ENCODE results near the gene TOP2A.

Gene TOP2A

DNA sequence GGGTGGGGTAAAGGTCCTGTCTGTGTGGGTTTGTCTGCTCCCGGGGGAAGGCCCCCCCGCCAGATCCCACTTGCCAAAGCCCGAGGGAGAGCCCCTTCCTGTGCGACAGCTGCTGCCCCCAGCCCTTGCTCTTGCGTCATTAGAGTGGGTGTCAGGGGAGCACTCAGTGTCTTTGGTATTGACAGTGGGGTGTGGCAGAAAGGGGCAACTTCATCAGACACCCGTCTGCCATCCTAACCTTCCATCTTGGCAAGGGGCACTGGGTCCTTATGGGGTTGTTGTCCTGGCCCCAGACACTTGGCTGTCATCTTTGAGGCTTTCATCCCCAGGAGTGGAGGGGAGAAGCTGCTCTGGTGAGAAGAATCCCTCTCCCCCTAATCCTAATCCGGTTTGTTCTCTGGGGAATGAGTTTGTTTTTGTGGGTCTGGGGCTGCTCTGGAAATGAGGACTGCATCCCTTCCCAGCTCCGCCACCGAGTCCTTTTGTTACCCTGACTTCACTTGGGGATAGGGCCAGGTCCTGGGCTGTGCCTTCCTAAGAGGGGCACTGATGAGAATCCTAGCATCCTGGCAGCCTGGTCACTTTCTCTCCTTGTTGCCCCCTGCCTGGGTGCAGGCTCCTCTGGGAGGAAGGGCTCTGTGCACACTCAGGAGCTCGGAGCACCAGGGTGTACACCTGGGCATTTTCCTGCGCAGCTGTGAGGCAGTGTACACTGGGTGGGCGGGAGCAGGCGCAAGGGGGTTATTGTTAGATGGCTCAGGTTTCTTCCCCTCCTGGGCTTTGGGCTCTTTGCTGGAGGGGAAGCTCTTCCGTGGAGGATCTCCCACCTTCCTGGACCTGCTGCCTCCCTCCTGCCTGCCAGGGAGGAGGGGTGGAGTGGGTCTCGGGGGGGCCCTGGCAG lies 74.2 kb downstream of the TOP2A start:
- no peak for DNase-seq

DNA sequence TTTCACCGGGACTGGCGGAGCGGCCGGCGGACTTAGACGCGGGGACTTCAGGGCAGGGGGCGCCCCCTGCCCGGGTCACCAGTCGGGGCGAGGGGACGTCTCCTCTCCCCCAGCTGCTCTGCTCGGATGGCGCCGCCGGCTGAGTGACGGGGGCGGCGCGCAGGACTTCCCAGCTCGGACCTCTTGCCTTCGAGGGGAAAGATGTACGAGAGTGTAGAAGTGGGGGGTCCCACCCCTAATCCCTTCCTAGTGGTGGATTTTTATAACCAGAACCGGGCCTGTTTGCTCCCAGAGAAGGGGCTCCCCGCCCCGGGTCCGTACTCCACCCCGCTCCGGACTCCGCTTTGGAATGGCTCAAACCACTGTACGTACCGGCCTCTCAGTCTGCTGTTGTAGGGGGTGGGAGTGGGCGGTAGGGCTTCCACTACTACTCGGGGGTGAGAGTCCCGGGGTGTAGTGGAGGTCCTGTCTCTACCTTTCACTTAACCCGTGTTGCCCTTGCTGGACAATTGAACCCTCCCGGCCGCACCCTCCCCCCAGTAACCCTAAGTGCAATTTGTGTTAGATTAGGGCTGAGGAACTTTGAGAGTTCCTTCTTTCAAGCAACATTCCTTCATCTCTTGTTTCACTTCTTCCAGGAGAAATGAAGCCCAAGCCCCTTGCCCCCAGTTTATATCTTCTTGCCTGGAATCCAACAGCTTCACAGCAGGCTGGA lies 75.0 kb downstream of the TOP2A start:
- DNase-seq: no peak

- no peak for DNase-seq
These were observed 75.7 kb downstream of the TOP2A start for GRCh38 chr17:40341808-40342503.

GRCh38 chr17:40340880-40341807 lies 76.6 kb downstream of the TOP2A start:
- DNase-seq: no peak

GRCh38 chr17:40340327-40340726 lies 77.4 kb downstream of the TOP2A start:
- DNase-seq: no peak

DNA sequence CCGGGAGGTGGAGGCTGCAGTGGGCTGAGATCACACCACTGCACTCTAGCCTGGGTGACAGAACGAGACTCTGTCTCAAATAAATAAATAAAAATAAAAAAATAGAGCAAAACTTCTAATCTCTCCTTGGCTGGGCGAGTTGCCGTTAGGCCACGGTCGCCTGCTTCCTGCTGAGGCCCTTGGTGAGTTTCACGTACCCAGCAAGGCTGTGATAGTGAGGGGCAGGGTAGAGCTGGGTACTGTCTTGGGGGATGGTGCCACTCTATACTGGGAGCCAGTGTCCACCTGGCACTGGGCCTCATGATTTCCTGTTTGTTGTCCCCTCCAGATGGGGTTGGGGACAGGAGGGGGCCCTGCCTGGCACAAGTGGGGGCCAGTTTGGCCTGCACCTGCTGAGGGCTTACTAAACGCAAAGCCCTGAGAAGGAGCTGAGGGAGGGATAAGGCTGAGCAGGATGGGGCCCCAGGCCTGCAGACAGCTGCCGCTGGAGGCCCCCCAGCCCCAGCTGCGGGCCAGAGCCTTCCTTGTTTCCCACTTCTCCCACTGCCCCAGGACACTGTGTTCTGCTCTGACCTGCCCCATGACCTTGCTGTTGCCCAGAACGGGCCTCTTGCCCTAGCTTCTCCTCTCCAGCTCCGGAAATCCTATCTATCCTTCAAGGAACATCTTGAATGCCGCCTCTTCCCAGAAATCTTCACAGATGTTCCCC lies 78.6 kb downstream of the TOP2A start:
- DNase-seq: no peak
